ENCODE results near the gene OSBPL9. TPM values are rescaled to one million over a fixed set of nuclear protein-coding genes. Genes with fewer than 3 reads are reported as not detected.

Gene OSBPL9
- total and polyA plus RNA-seq, 8 donors, result 30.7 to 51.0 (median 35.6) TPM

DNA sequence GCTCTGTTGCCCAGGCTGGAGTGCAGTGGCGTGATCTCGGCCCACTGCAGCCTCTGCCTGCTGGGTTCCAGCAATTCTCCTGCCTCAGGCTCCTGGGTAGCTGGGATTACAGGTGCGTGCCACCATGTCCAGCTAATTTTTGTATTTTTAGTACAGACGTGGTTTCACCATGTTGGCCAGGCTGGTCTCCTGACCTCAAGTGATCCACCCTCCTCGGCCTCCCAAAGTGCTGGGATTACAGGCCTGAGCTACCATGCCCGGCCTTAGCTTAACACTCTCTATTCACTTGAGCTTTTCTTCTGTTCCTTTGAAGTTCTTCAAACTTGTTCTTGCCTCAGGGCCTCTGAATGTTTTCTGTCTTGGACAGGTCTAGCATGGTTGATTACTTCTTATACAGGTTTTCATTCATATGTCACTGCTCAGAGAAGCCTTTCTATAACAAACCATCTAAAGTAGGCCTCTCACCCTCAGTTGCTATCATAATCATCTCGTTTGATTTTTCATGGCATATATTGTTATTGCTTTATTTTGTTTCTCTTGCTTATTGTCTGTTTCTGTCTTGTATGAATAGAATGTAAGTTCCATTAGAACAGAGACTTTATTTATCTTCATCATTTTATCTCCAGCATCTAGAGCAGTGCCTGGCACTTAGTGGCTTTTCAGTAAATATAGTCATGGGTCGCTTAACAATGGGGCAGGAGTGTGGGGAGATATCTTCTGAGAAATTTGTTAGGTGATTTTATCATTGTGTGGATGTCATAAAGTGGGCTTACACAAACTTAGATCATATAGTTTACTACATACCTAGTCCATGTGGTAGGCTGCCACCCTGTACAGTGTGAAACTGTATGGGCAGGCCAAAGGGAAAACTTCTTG, 12.1 kb downstream of the OSBPL9 start:
- no peaks in the 10 kb centered on the region for H3K27me3 ChIP-seq
- H3K4me1 ChIP-seq, result no peaks in the 10 kb centered on the region
- DNase-seq, result no peak
- no peaks in the 10 kb centered on the region for H3K9me3 ChIP-seq
- no peak for FAIRE-seq
- TF ChIP-seq CTCF (IDR thresholded peaks at IDR 0.05), result no peak
- WGBS, 2 donors, result 90 to 95% methylated on average over 8 of the region's 8 CpGs
- intact Hi-C loops (cut with DNase I), result loop anchor here in 2 of 3 donors (10.0 kb wide), 1 partner anchor 136 kb away; no protein-coding TSS in a partner anchor
- H3K36me3 ChIP-seq, result no peaks in the 10 kb centered on the region
- no peak for ATAC-seq
- no peak overlapping the region for H3K4me3 ChIP-seq
- H3K27ac ChIP-seq, result no peak overlapping the region

DNA sequence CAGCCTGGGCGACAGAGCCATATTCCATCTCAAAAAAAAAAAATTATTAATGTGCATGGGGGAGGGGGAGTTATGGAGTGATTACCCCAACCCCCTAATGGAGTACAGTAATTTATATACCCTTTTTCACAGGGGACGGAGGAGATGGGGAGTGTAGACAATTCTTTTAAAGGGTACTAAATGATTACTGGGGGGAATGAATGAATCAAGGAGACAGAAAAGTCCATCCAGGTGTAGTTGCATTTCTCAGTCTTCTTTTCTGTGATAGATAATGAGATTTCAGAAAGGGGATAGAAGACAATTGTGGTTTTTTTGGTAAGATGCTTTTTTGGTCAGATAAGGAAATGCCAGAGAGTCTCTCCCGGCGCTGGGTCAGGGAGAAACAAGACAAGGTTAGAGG, 13.0 kb downstream of the OSBPL9 start:
- Histone ChIP-seq H3K36me3 (no peaks in the 10 kb centered on the region), H3K9me3 (no peaks in the 10 kb centered on the region), H3K27ac (no peak overlapping the region), H3K4me1 (no peaks in the 10 kb centered on the region), H3K27me3 (no peaks in the 10 kb centered on the region), H3K4me3 (no peak overlapping the region)
- DNase-seq, result no peak
- no peak for TF ChIP-seq CTCF (IDR thresholded peaks at IDR 0.05)
- ATAC-seq, result no peak
- FAIRE-seq, result no peak
- WGBS, 2 donors, result 97% methylated on average over 4 of the region's 4 CpGs
- intact Hi-C loops (cut with DNase I), result loop anchor here in 2 of 3 donors (10.0 kb wide), 1 partner anchor 135 kb away; no protein-coding TSS in a partner anchor

DNA sequence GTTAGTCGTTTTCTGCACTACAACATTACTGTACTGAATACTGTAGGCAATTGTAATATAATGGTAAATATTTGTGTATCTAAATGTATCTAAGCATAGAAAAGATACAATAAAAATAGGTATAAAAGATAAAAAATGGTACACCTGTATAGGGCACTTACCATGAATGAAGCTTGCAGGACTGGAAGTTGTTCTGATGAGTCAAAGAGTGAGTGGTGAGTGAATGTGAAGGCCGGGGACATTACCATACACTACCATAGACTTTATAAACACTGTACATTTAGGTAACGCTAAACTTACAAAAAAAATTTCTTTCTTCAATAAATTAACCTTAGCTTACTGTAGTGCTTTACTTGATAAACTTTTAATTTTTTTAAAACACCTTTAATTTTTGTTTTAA, 13.5 kb downstream of the OSBPL9 start:
- intact Hi-C loops (cut with DNase I), result no loop called here
- H3K27ac ChIP-seq, result no peak overlapping the region
- ATAC-seq, result no peak
- H3K4me1 ChIP-seq, result peaks cover 0 to 4% (median 2%) of the 10 kb centered on the region in 3 donors
- no peak for FAIRE-seq
- TF ChIP-seq CTCF (IDR thresholded peaks at IDR 0.05), result no peak
- no peak for DNase-seq
- H3K36me3 ChIP-seq, result no peaks in the 10 kb centered on the region
- no peak overlapping the region for H3K4me3 ChIP-seq
- H3K27me3 ChIP-seq, result no peaks in the 10 kb centered on the region
- WGBS, 2 donors, result 92 to 94% methylated on average over 3 of the region's 3 CpGs
- no peaks in the 10 kb centered on the region for H3K9me3 ChIP-seq

- DNase-seq (no peak), FAIRE-seq (no peak), ATAC-seq (no peak)
- Histone ChIP-seq H3K27ac (no peak overlapping the region), H3K27me3 (no peaks in the 10 kb centered on the region), H3K4me1 (peaks cover 3 to 8% (median 5%) of the 10 kb centered on the region in 3 donors), H3K4me3 (no peak overlapping the region), H3K36me3 (no peaks in the 10 kb centered on the region), H3K9me3 (no peaks in the 10 kb centered on the region)
- TF ChIP-seq CTCF (IDR thresholded peaks at IDR 0.05), result no peak
- intact Hi-C loops (cut with DNase I), result no loop called here
- WGBS, 2 donors, result 95 to 97% methylated on average over 3 of the region's 3 CpGs
Observed at GRCh38 chr1:51630922-51631321, 14.0 kb downstream of the OSBPL9 start.

DNA sequence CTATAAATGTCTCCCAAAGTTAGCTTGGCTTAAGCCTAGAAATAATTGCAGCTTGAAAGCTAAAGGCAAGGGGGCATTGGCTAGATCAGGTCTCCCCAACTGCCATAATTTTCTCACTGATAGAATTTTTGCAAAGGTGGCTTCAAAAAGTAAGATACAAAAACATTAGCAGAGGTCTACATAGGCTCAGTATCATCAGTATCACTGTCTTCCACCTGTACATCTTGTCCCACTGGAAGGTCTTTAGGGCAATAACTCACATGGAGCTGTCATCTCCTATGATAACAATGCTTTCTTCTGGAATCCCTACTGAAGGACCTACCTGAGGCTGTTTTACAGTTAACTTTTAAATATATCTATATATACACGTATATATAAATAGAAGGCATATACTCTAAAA, 14.9 kb downstream of the OSBPL9 start:
- DNase-seq (no peak), ATAC-seq (no peak), FAIRE-seq (no peak)
- WGBS, 2 donors, result 87 to 88% methylated on average over 1 of the region's 1 CpG
- Histone ChIP-seq H3K4me3 (no peak overlapping the region), H3K9me3 (no peaks in the 10 kb centered on the region), H3K27me3 (no peaks in the 10 kb centered on the region), H3K27ac (no peak overlapping the region), H3K36me3 (no peaks in the 10 kb centered on the region), H3K4me1 (peaks cover 3 to 8% (median 5%) of the 10 kb centered on the region in 3 donors)
- TF ChIP-seq CTCF (IDR thresholded peaks at IDR 0.05), result no peak
- intact Hi-C loops (cut with DNase I), result no loop called here

Measured in pancreas (tissue), 10 donors.